HPDE6-E6E7 (cell line): Measurements from ENCODE around the gene PDE1A.
"Not testable (repeated sequence)": the region's sequence is repeated elsewhere in the genome, so short reads cannot be mapped to it uniquely, and the experiment has no call there.

Experiments used
- DNase-seq: peaks from one replicate; pipeline ENCODE4 v3.0.0; 2011; ENCODE audit warnings: missing footprints; ENCODE audit errors: extremely low spot score

The PDE1A gene

DNA sequence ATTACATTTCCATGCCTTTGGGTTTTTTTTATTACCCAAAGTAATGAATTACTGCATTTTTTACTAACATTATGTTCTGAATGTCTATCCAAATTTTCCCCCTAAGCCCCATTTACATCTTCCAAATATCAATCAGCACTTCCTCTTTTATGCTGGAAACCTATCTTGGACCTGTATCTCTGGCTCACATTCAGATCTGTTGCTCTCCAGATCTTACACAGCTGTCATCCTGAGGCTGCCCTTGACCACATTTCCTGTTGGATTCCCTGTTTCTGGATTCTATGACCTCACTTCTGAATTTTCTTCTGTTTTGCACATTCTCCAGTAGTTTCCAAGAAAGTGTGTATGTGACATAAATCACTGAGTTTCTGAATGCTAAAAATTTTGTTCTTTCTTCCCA lies 146.7 kb downstream of the PDE1A start:
- no peak for DNase-seq

DNA sequence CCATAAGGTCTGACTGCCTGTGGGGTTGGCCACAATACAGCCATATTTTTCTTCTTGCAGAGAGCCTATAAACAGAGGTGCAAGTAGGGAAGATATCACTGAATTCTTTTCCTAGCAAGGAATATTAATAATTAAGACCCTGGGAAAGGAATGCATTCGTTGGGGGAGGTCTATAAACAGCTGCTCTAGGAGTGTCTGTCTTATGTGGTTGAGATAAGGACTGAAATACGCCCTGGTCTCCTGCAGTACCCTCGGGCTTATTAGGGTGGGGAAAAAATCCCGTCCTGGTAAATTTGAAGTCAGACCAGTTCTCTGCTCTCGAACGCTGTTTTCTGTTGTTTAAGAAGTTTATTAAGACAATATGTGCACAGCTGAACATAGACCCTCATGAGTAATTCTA lies 150.2 kb downstream of the PDE1A start:
- DNase-seq, result not testable (repeated sequence)

DNA sequence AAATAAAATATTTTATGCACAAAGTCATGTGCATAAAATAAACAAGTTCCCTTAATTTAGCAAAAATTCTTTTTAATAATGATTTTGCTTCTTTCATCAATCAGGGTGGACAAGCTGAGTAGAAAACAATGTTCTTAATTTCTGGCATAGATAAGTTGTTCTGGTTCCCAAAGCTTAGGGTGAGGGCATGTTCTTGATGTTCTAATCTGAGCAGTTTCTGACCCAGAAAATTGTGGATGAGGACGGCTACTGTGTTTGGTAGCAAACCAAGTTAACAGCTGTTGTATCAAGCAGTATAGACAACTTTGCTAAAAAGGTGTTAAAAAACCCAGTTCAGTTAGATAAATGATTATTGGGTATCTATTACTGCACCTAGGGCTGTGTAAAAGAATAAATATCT lies 158.9 kb downstream of the PDE1A start:
- DNase-seq, result no peak

DNA sequence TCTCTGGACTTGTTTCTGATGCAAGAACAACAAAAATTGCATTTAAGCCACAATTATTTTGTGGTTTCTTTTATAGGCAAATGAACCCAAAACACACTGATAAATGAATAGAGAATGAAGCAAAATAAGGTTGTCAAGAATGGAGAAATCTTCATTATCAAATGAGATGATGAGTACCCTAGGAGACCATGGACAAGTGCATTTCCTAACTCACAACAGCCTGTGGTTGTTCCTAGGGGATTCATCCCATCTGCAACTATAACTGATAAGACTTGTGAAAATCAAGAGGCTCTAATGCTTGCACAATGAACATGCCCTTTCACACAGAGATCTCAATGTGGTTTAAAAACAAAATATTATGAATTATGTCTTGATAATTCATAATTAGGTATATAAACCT lies 159.9 kb downstream of the PDE1A start:
- DNase-seq, result no peak

DNA sequence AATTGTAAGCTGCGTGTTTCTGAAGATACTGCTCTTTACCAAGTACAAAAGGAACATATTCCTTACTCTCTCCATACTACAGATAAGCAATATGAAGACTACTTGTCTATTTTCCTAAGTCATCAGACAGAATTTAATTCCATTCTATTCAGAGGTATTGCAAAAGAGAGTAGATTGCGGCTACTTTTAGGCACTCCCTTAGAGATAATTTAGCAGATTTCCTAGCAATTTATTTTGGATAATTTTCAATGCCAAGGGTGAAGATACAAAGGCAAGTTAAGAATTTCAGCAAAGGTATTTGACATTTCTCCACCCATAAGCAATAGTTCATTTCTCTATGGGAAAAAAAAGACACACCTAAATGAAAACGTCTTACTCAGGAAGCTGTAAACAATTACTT lies 161.1 kb downstream of the PDE1A start:
- no peak for DNase-seq

DNA sequence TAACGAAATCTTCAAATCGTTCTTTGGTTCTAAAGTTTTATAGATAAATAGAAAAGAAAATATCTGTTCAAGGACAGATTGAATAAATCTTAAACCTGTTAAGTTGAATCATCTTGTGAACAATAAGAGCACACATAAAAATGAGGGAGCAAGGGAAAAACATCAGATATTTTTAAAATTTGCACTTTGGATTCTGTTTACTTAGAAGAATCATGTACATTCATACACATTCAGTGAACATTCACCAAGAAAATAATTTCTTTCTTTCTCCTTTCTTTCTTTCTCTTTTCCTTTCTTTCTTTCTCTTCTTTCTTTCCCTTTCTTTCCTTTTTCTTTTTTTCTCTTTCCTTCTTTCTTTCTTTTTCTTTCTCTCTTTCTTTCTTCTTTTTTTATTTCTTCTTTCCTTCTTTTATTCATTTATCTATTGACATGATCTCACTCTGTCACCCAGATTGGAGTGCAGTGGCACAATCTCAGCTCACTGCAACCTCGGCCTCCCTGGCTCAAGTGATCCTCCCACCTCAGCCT lies 164.9 kb downstream of the PDE1A start:
- no peak for DNase-seq

GRCh38 chr2:182259629-182260150 lies 167.1 kb downstream of the PDE1A start:
- no peak for DNase-seq

DNA sequence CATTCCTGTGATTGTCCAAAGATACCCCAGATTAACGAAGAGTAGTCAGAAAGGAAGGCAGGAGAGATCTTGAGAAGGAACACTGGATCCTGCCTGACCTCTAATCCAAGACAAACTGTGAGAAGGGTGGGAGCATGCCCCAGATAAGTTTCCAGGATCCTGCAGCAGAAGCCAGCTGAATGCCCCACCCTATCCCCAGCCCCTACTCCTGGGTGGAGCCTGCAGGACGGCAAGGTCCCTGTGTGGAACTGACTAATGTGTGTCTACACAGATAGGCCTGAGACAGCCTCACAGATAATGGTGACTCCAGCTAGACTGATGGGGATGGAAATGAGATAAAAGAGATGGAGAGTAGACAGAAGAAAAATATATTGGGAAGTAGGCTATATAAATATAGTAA lies 174.3 kb downstream of the PDE1A start:
- DNase-seq, result no peak

DNA sequence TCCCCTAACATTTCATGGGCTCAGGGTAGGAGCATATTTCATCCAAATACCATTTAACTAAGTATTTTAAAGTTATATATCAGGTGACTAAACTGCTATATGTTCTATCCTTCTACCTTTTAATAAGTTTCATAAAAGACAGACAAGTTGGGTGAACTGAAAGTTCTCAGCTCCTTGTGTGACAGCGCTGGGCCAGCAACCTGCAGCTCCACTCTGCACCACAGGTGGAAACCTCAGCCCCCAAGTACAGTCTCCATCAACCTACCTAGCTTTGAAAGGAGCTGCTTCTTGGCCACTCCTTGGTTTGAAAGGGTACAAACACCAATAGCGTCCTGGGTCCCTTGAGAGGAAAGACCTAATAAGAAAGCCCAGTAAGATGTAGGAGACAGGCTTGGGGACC lies 177.9 kb downstream of the PDE1A start:
- no peak for DNase-seq

DNA sequence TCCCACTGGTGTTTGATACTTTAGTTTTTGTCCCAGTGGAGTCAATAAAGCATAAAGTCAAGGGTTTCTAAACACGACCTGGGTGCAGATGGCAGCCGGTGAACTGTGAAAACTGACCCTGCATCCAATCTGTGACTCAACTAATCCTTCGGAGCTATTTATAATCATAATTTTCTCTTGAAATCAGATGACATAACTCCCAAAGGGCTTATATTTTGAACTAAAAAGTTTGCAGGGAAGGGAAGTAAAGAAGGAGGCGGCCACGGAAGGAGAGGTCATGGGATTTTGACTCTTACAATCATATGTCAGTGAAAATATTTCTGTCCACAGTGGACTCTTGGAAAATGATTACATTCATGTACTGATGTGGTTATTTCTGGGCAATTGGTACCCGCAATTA lies 178.5 kb downstream of the PDE1A start:
- DNase-seq, result no peak

GRCh38 chr2:182247831-182248230 lies 179.0 kb downstream of the PDE1A start:
- DNase-seq, result no peak

GRCh38 chr2:182245963-182246362 lies 180.9 kb downstream of the PDE1A start:
- DNase-seq, result peak; percentile 8

DNA sequence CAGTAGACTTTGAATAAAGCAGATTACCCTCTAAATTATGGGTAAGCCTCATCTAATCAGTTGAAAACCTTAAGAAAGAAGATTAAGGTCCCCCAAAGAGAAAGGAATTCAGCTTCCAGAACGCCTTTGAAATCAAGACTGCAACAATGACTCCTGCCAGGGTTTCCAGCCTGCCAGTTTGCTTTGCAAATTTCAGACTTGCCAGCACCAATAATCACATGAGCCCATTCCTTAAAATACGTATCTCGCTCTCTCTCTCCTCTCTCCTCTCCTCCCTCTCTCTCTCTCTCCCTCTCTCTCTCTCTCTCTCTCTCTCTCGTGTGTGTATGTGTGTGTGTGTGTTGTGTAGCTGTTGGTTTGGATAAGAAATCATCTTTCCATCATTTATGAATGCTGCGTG lies 184.2 kb downstream of the PDE1A start:
- DNase-seq, result no peak

- no peak for DNase-seq
These were observed 184.9 kb downstream of the PDE1A start for GRCh38 chr2:182241936-182242335.

DNA sequence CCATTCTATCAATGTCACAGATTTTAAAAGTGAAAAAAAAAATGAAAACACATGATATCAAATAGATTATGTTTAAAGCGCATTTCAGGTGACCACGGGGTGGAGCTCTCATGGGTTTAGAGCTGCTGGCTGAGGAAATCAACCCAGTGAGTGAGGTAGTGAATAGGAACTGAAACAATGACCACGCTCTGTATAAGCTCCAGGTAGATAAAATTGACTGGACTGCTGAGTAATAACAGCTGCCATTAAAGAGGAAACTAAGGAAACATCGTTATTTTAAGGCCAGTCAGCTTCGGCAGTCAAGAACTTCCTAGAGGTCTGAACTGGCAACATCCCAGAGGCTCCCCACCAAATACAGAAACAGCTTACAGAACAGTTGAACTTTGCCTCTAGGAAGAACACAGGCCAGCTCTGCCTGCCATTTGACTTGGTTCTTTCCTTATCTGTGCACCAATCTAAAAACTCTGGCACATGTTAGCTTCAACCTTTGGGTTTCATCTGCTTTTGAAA lies 185.9 kb downstream of the PDE1A start:
- DNase-seq, result peak; percentile 55

GRCh38 chr2:182230561-182230960 lies 196.3 kb downstream of the PDE1A start:
- no peak for DNase-seq

DNA sequence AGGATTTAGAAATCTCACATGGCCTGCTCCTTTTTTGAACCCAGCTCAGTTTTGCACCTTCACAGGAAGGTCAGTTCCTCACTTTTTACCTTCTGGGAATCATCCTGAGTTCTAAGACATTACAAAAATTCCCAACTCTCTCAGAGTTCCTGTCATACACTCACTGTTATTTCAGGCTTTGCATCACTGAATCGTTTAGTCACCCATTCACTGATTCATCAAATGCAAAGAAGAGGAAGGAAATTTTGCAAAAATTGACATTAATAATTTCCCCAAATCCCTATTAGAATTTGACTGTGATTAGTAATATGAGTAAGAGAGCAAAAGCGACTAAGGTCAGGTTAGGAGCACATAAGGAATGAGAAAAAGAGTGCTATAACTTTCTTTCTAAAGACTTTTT lies 197.5 kb downstream of the PDE1A start:
- no peak for DNase-seq

DNA sequence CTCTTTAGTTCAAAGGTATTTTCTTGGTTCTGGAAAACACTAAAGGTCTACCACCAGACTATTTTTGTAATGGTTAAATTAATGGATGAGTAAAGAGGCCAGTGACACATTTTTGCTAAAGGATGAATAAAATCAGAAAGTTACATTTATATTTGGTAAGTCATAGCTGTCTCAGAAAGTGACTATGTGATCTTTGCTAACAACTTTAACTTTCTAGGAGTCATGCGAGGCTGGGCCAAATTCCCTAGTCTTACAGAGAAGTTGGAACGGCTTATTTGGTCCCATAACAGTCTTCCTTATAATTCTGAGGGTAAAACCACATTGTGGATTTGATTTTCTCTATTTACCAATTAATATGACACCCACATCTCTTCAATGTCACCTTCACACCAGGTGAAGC lies 198.1 kb downstream of the PDE1A start:
- no peak for DNase-seq

- no peak for DNase-seq
These were observed 198.8 kb downstream of the PDE1A start for GRCh38 chr2:182228073-182228473.

DNA sequence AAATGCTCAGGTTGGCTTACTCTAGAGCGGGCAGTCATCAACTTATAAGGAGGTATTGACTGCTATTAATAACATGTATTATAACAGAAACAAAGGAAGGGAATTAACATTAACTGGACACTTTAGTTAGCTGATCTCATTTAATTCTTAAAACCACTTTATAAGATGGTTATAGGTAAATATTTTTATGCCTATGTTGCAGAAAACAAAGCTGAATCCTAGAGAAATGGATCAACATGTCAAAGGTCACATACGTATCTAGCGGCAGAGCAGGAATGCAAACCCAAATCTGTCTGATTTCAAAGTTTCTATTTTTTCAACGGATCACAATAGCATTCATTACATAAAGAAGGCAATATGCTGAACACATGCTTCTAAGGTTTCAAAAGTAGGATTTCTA lies 200.0 kb downstream of the PDE1A start:
- DNase-seq, result no peak

- DNase-seq, result no peak
These were observed 202.2 kb downstream of the PDE1A start for GRCh38 chr2:182224669-182225068.

DNA sequence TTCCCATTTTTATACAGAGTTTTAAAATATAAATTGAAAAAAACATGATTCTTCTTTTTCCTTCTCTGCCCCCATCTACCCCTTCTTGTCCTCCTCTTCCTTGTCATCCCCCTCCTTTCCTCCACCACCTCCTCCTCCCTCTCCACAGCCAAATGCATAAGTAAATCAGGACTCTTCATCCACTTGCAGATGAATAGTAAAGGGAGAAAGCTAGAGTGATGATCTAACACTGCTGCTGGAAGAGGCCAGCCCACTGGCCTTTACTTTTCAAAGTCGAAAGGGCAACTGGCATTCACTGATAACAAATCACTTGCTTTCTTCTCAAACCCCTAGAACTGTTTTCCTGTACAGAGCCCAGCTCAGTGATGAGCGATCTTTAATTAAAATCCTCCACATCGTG lies 205.8 kb downstream of the PDE1A start:
- DNase-seq, result no peak

DNA sequence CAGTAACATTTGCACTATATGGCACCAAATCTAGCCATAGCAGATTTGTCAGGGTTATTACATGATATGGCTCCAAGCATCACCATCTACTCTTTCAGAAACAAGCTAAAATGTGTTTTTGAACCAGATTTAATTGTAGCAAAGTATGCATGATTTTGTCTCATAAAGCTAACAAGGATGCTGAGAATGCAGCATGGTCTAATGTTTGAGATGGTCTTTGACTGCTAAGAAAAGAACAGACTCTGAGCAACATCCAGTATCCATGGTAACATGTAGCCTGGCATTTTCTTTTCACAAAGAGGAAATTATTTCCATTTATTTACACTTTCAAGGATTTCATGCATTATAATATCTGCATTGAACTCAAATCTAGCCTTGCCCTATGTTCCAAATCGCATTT lies 206.5 kb downstream of the PDE1A start:
- DNase-seq, result no peak

GRCh38 chr2:182210669-182211068 lies 216.2 kb downstream of the PDE1A start:
- DNase-seq, result no peak
